NCI-H1105 (cell line): Measurements from ENCODE around the gene PTH1R.
"Not testable (repeated sequence)": the region's sequence is repeated elsewhere in the genome, so short reads cannot be mapped to it uniquely, and the experiment has no call there.

ENCODE experiments used
- DNase-seq: peaks from one replicate; lab custom pipeline; 2025; lab: John Stamatoyannopoulos, UW

The PTH1R gene

GRCh38 chr3:46899151-46900006 lies 21.9 kb downstream of the PTH1R start:
- no peak for DNase-seq

- no peak for DNase-seq
Measured at GRCh38 chr3:46900007-46900292, 22.4 kb downstream of the PTH1R start.

GRCh38 chr3:46900356-46900755 lies 22.8 kb downstream of the PTH1R start:
- DNase-seq = no peak

- DNase-seq = no peak
Measured at GRCh38 chr3:46901061-46901460, 23.5 kb downstream of the PTH1R start.

- DNase-seq = no peak
Measured at GRCh38 chr3:46901591-46902187, 24.2 kb downstream of the PTH1R start.

- DNase-seq = no peak
Measured at GRCh38 chr3:46902188-46902631, 24.7 kb downstream of the PTH1R start.

GRCh38 chr3:46903341-46904302 lies 26.1 kb downstream of the PTH1R start:
- no peak for DNase-seq

GRCh38 chr3:46904303-46905212 lies 27.0 kb downstream of the PTH1R start:
- DNase-seq = no peak

- DNase-seq = no peak
Measured at GRCh38 chr3:46905213-46905560, 27.7 kb downstream of the PTH1R start.

- no peak for DNase-seq
Measured at GRCh38 chr3:46905661-46906451, 28.3 kb downstream of the PTH1R start.

- no peak for DNase-seq
Measured at GRCh38 chr3:46906471-46907058, 29.0 kb downstream of the PTH1R start.

- no peak for DNase-seq
Measured at GRCh38 chr3:46907271-46907670, 29.8 kb downstream of the PTH1R start.

- no peak for DNase-seq
Measured at GRCh38 chr3:46907960-46908293, 30.4 kb downstream of the PTH1R start.

GRCh38 chr3:46908294-46908985 lies 30.9 kb downstream of the PTH1R start:
- DNase-seq = no peak

GRCh38 chr3:46908986-46909534 lies 31.5 kb downstream of the PTH1R start:
- no peak for DNase-seq

- peak; percentile 66 for DNase-seq
Measured at GRCh38 chr3:46909535-46910161, 32.1 kb downstream of the PTH1R start.

GRCh38 chr3:46910166-46910760 lies 32.7 kb downstream of the PTH1R start:
- DNase-seq = no peak

- not testable (repeated sequence) for DNase-seq
Measured at GRCh38 chr3:46910914-46911313, 33.4 kb downstream of the PTH1R start.

- no peak for DNase-seq
Measured at GRCh38 chr3:46912986-46913385, 35.5 kb downstream of the PTH1R start.
